Thoracic aorta (tissue), 2 donors: Measurements from ENCODE around the gene MAN1C1. TPM values are rescaled to one million over a fixed set of nuclear protein-coding genes. Genes with fewer than 3 reads are reported as not detected.

Source experiments
- ATAC-seq: fragments of 150-250 bp; one replicate; pipeline ENCODE4 v1.8.0; 2017; ENCODE audit warnings: low read depth; ENCODE audit not compliant: insufficient number of reproducible peaks, low FRiP score
- DNase-seq: peaks from one replicate; pipeline ENCODE4 v3.0.0-alpha.2; 2020; ENCODE audit warnings: low spot score
- H3K27ac ChIP-seq, 2 donors: fragments of 200-600 bp; sonication (generic); 1 replicate in 1 of 2; 2 replicates in 1 of 2; pipeline ENCODE4 v1.5.1; 2016; ENCODE audit warnings: mild to moderate bottlenecking in 2 of 2, moderate library complexity in 2 of 2
- H3K27me3 ChIP-seq: fragments of 200-600 bp; sonication (generic); replicated peaks from 2 replicates; pipeline ENCODE4 v1.6.0; 2016; ENCODE audit warnings: mild to moderate bottlenecking; ENCODE audit not compliant: insufficient read depth
- H3K36me3 ChIP-seq: fragments of 200-600 bp; sonication (generic); one replicate; pipeline ENCODE4 v1.5.1; 2016
- H3K4me1 ChIP-seq, 2 donors: fragments of 200-600 bp; sonication (generic); 1 replicate in 1 of 2; 2 replicates in 1 of 2; pipeline versions ENCODE4 v1.5.1 to v1.6.0; 2016; ENCODE audit warnings: low read depth in 2 of 2, mild to moderate bottlenecking in 1 of 2; ENCODE audit not compliant: control insufficient read depth in 1 of 2
- H3K4me3 ChIP-seq: fragments of 200-600 bp; sonication (generic); 2 replicates; pipeline ENCODE4 v1.5.1; 2016; ENCODE audit warnings: mild to moderate bottlenecking
- H3K9me3 ChIP-seq: fragments of 200-600 bp; sonication (generic); 2 replicates; pipeline ENCODE4 v1.5.1; 2016
- total RNA-seq, 2 donors: library from RNA; depleted of rRNA; stranded (reverse); fragments of >200 nt; gene quantifications; one replicate each; pipeline versions ENCODE4 v1.1.0 to v1.2.3, GENCODE V29; 2016
- TF ChIP-seq, protein P1 (sequence below): fragments of 200-600 bp; sonication (generic); IDR thresholded peaks from one replicate; pipeline ENCODE4 v1.5.1; 2019; ENCODE audit warnings: antibody characterized with exemption

Gene MAN1C1
- total RNA-seq, 2 donors from 2014 or later = 21.0 to 26.0 TPM

DNA sequence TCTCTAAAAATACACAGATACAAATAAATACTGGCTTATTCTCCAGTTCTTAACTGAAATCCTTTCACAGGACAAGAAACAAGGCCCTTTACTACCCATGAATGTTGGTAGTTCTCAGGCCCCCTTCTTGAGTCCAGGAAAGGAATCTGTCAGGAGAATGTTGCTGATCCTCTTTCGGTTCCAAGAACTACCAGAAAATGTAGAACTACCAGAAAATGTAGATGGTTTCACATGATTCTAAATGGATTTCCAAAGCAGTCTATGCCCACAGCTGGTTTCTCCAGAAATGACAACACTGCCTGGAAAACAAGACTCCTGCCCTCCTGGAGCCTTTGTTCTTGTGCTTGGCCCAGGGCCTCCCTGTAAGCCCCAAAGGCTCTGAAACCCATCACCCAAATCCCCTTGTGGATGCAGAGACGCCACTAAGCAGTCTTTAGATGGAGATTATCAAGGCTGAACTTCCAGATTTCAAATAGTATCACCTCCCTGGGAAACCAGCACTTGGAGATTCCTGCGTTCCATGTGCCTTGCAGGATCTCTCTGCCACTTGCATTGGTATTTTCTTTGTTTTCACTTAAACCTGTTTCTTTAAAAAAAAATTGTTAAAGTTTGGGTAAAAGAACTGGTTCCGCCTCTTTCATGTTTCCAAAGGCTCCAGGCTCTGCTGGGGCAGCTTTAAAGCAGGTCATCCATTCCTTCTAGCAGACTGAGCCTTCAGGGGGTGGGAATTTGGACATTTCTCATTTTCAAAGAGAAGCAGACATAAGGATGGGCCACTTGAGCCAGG, 53.4 kb downstream of the MAN1C1 start:
- H3K36me3 ChIP-seq = no peaks in the 10 kb centered on the region
- H3K4me1 ChIP-seq = peaks cover 9 to 12% of the 10 kb centered on the region in 2 donors
- H3K9me3 ChIP-seq = no peaks in the 10 kb centered on the region
- DNase-seq = no peak
- no peaks in the 10 kb centered on the region for H3K27me3 ChIP-seq
- H3K27ac ChIP-seq = no peak overlapping the region
- no peak overlapping the region for H3K4me3 ChIP-seq
- ATAC-seq = no peak
- TF ChIP-seq, protein P1, sequence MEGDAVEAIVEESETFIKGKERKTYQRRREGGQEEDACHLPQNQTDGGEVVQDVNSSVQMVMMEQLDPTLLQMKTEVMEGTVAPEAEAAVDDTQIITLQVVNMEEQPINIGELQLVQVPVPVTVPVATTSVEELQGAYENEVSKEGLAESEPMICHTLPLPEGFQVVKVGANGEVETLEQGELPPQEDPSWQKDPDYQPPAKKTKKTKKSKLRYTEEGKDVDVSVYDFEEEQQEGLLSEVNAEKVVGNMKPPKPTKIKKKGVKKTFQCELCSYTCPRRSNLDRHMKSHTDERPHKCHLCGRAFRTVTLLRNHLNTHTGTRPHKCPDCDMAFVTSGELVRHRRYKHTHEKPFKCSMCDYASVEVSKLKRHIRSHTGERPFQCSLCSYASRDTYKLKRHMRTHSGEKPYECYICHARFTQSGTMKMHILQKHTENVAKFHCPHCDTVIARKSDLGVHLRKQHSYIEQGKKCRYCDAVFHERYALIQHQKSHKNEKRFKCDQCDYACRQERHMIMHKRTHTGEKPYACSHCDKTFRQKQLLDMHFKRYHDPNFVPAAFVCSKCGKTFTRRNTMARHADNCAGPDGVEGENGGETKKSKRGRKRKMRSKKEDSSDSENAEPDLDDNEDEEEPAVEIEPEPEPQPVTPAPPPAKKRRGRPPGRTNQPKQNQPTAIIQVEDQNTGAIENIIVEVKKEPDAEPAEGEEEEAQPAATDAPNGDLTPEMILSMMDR = no peak

DNA sequence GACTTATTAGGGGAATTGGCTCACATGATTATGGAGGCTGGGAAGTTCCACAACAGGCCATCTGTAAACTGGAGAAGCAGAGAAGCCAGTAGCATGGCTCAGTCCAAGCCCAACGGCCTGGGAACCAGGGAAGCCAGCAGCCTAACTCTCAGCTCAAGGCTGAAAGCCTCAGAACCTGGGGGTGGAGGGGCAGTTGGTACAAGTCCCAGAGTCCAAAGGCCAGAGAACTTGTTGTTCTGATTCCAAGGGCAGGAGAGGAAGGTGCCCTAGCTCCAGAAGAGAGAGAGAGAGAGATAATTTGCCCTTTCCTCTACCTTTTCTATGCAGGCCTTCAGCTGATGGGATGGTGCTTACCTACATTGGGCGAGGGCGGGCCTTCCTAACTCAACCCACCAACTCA, 55.3 kb downstream of the MAN1C1 start:
- TF ChIP-seq, protein P1 = no peak
- Histone ChIP-seq H3K4me1 (peaks cover 11 to 12% of the 10 kb centered on the region in 2 donors), H3K9me3 (no peaks in the 10 kb centered on the region)

DNA sequence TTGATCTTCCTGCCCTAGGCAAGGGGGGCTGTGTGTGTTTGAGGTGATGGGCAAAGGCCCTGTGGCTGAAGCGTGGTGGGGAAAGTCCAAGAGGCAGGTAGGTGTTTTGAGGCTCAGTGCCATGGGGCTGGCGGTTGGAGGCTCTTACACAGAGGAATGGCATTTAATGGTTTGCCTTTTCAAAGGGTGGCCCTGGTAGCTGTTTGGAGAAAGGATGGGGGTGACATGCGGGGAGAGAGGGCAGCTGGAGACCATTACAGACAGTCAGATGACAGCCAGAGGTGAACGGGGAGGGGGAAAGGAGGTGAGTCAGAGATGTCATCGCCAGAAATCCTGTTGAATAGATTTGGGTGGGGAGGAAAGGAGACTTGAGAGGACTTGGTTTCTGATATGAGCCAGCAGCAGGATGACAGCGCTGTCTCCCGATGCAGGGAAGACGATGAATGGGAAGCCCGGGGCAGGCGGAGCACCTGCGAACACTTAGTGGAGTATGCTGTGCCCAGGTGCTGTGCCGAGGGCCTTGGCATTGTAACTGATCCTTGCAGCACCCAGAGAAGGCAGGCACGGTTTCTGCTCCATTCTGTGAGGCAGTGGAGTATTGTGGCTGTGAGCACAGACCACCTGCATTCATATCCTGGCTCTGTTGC, 56.3 kb downstream of the MAN1C1 start:
- Histone ChIP-seq H3K27ac (no peak overlapping the region), H3K9me3 (no peaks in the 10 kb centered on the region), H3K4me3 (no peak overlapping the region), H3K36me3 (no peaks in the 10 kb centered on the region), H3K27me3 (no peaks in the 10 kb centered on the region), H3K4me1 (peaks cover 6% of the 10 kb centered on the region in 2 donors)
- DNase-seq = no peak
- TF ChIP-seq, protein P1 = no peak
- no peak for ATAC-seq

More for the DNA sequence above, 55.3 kb downstream of the MAN1C1 start:
- DNase-seq = no peak
- Histone ChIP-seq H3K4me3 (no peak overlapping the region), H3K27ac (no peak overlapping the region), H3K27me3 (no peaks in the 10 kb centered on the region), H3K36me3 (no peaks in the 10 kb centered on the region)
- no peak for ATAC-seq

DNA sequence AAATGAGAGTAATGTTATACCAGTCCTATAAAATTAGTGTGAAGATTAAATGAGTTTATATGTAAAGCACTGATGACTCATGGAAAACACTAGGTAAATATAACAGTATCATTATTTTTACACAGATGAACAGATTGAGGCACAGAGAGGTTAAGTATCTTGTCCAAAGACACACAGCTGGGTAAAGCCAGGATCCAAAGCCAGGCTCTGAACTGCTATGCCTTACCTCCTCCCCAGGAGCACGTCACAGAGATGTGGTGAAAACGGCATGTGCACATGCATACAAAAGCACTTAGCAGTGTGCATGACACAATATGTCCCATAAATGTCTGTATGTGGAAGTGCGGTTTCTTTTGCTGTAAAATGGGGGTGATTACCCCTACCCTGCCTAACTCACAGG, 56.9 kb downstream of the MAN1C1 start:
- no peak for ATAC-seq
- Histone ChIP-seq H3K4me1 (peaks cover under 1 to 2% of the 10 kb centered on the region in 2 donors), H3K4me3 (no peak overlapping the region), H3K27ac (no peak overlapping the region), H3K9me3 (no peaks in the 10 kb centered on the region), H3K27me3 (no peaks in the 10 kb centered on the region), H3K36me3 (no peaks in the 10 kb centered on the region)
- no peak for DNase-seq
- TF ChIP-seq, protein P1 = no peak

DNA sequence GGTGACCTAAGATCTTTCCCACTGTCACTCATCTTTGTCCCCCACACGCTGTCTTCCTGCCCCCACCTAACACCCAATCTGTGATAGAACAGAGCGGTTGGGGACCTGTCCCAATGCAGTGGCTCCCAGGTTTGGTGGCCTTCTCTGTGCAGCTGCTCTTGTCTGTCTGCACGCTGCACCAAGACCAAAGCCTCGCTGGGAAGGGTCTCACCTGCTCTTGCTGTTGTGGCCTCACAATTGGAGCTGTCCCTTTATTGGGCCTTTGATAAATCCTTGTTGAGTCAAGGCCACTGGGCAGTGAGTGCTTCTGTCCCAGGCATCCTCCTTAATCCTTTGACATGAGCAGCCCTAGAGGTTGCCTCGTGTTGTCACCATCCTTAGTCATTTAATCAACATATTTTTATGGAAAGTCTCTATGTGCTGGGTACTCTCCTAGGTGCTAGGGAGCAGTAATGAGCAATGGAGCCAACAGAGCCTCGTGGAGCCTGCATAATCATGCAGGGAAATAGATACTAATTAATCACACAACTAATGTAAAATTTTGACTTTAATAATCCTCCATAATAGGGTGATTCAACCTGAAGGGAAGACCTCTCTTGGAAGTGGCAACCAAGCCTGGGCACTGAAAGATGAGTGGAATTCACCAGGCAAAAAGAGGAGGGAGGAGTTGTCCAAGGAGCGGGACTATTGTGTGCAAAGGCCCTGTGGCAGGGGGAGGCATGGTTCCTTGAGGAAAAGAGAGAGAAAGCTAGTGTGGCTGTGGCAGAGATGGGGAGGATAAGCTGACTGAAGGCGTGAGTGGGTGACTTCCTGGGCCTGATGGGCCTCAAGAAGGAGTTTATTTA, 57.6 kb downstream of the MAN1C1 start:
- no peak for DNase-seq
- Histone ChIP-seq H3K36me3 (no peaks in the 10 kb centered on the region), H3K4me3 (no peak overlapping the region), H3K4me1 (peaks cover 0 to 2% of the 10 kb centered on the region in 2 donors), H3K9me3 (no peaks in the 10 kb centered on the region), H3K27ac (no peak overlapping the region), H3K27me3 (no peaks in the 10 kb centered on the region)
- TF ChIP-seq, protein P1 = no peak
- ATAC-seq = no peak
